ENCODE results near the gene PDCD5. TPM values are rescaled to one million over a fixed set of nuclear protein-coding genes. Genes with fewer than 3 reads are reported as not detected.
"Not testable (repeated sequence)": the region's sequence is repeated elsewhere in the genome, so short reads cannot be mapped to it uniquely, and the experiment has no call there.

PDCD5 gene
- total RNA-seq, 1 experiment from 2014 or later: 255 TPM

- ChIA-PET POLR2A (ENCODE audit: low non-redundant PET) (no interaction called here), CTCF (no interaction called here)
- no peaks in the 10 kb centered on the region for H3K4me1 ChIP-seq (ENCODE audit: insufficient read depth, low read length, poor library complexity, severe bottlenecking)
- no peak overlapping the region for H3K4me3 ChIP-seq (ENCODE audit: low read depth, low read length, poor library complexity, severe bottlenecking)
- BruUV-seq (replicated peaks): no TSS peak
- H3K9me3 ChIP-seq (ENCODE audit: low read depth, low read length, poor library complexity, severe bottlenecking): no peaks in the 10 kb centered on the region
- H3K27ac ChIP-seq (ENCODE audit: low read depth, low read length, poor library complexity, severe bottlenecking): no peak overlapping the region
- H3K27me3 ChIP-seq (replicated peaks; ENCODE audit: insufficient read depth, low read depth, low read length, poor library complexity): no peaks in the 10 kb centered on the region
- intact Hi-C loops (cut with micrococcal nuclease; ENCODE audit: unreplicated experiment): no loop called here
- no peaks in the 10 kb centered on the region for H3K36me3 ChIP-seq (ENCODE audit: insufficient read depth, low read length, poor library complexity, severe bottlenecking)
- TF ChIP-seq CTCF (conservative IDR thresholded peaks at IDR 0.05; ENCODE audit: low read depth, low read length): no peak
- no peak for TF ChIP-seq EZH2 (IDR thresholded peaks at IDR 0.05; ENCODE audit: borderline replicate concordance, low read depth, low read length, poor library complexity, severe bottlenecking)
- no peak for DNase-seq (ENCODE audit: low spot score)
Observed at GRCh38 chr19:32539240-32539916, 41.6 kb upstream of the PDCD5 start.

- POLR2A ChIA-PET (ENCODE audit: low non-redundant PET): no interaction called here
- BruUV-seq (replicated peaks): no TSS peak
- no peak for DNase-seq (ENCODE audit: low spot score)
Observed at GRCh38 chr19:32540621-32541020, 40.4 kb upstream of the PDCD5 start.

DNA sequence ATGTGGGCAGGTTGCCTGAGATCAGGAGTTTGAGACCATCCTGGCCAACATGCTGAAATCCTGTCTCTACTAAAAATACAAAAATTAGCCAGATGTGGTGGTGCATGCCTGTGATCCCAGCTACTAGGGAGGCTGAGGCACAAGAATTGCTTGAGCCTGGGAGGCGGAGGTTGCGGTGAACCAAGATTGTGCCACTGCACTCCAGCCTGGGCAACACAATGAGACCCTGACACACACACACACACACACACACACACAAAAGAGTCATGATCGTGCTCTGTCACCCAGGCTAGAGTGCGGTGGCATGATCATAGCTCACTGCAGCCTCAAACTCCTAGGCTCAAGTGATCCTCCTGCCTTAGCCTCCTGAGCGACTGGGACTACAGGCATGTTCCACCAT is 39.6 kb upstream of the PDCD5 start:
- intact Hi-C loops (cut with micrococcal nuclease; ENCODE audit: unreplicated experiment); H3K27ac ChIP-seq (ENCODE audit: low read depth, low read length, poor library complexity, severe bottlenecking); BruUV-seq (replicated peaks); H3K36me3 ChIP-seq (ENCODE audit: insufficient read depth, low read length, poor library complexity, severe bottlenecking); H3K4me3 ChIP-seq (ENCODE audit: low read depth, low read length, poor library complexity, severe bottlenecking); H3K27me3 ChIP-seq (replicated peaks; ENCODE audit: insufficient read depth, low read depth, low read length, poor library complexity); H3K4me1 ChIP-seq (ENCODE audit: insufficient read depth, low read length, poor library complexity, severe bottlenecking); CTCF ChIA-PET; POLR2A ChIA-PET (ENCODE audit: low non-redundant PET); DNase-seq (ENCODE audit: low spot score); H3K9me3 ChIP-seq (ENCODE audit: low read depth, low read length, poor library complexity, severe bottlenecking): not testable (repeated sequence)

More at GRCh38 chr19:32540621-32541020, 40.4 kb upstream of the PDCD5 start:
- H3K27ac ChIP-seq (ENCODE audit: low read depth, low read length, poor library complexity, severe bottlenecking): no peak overlapping the region
- H3K4me1 ChIP-seq (ENCODE audit: insufficient read depth, low read length, poor library complexity, severe bottlenecking): no peaks in the 10 kb centered on the region
- H3K36me3 ChIP-seq (ENCODE audit: insufficient read depth, low read length, poor library complexity, severe bottlenecking): no peaks in the 10 kb centered on the region
- no peaks in the 10 kb centered on the region for H3K9me3 ChIP-seq (ENCODE audit: low read depth, low read length, poor library complexity, severe bottlenecking)
- TF ChIP-seq CTCF (conservative IDR thresholded peaks at IDR 0.05; ENCODE audit: low read depth, low read length): no peak
- no peak for TF ChIP-seq EZH2 (IDR thresholded peaks at IDR 0.05; ENCODE audit: borderline replicate concordance, low read depth, low read length, poor library complexity, severe bottlenecking)
- no peak overlapping the region for H3K4me3 ChIP-seq (ENCODE audit: low read depth, low read length, poor library complexity, severe bottlenecking)
- intact Hi-C loops (cut with micrococcal nuclease; ENCODE audit: unreplicated experiment): no loop called here
- no peaks in the 10 kb centered on the region for H3K27me3 ChIP-seq (replicated peaks; ENCODE audit: insufficient read depth, low read depth, low read length, poor library complexity)
- CTCF ChIA-PET: no interaction called here

- no peaks in the 10 kb centered on the region for H3K4me1 ChIP-seq (ENCODE audit: insufficient read depth, low read length, poor library complexity, severe bottlenecking)
- ChIA-PET POLR2A (ENCODE audit: low non-redundant PET) (no interaction called here), CTCF (no interaction called here)
- H3K9me3 ChIP-seq (ENCODE audit: low read depth, low read length, poor library complexity, severe bottlenecking): no peaks in the 10 kb centered on the region
- no peak for DNase-seq (ENCODE audit: low spot score)
- no peaks in the 10 kb centered on the region for H3K36me3 ChIP-seq (ENCODE audit: insufficient read depth, low read length, poor library complexity, severe bottlenecking)
- no TSS peak for BruUV-seq (replicated peaks)
- TF ChIP-seq CTCF (conservative IDR thresholded peaks at IDR 0.05; ENCODE audit: low read depth, low read length) (no peak), EZH2 (IDR thresholded peaks at IDR 0.05; ENCODE audit: borderline replicate concordance, low read depth, low read length, poor library complexity, severe bottlenecking) (no peak)
- H3K27ac ChIP-seq (ENCODE audit: low read depth, low read length, poor library complexity, severe bottlenecking): no peak overlapping the region
- H3K4me3 ChIP-seq (ENCODE audit: low read depth, low read length, poor library complexity, severe bottlenecking): no peak overlapping the region
- no peaks in the 10 kb centered on the region for H3K27me3 ChIP-seq (replicated peaks; ENCODE audit: insufficient read depth, low read depth, low read length, poor library complexity)
- intact Hi-C loops (cut with micrococcal nuclease; ENCODE audit: unreplicated experiment): no loop called here
Observed at GRCh38 chr19:32542477-32543108, 38.4 kb upstream of the PDCD5 start.

Measured in A673 (cell line).